ENCODE results near the gene LCN15. TPM values are rescaled to one million over a fixed set of nuclear protein-coding genes. Genes with fewer than 3 reads are reported as not detected.

The LCN15 gene
- total and polyA plus RNA-seq, 10 of the 15 experiments (the other 5 are each of a cell fraction or from before 2014, with no cell fraction given), result 0.37 to 0.50 TPM; not detected in 8

DNA sequence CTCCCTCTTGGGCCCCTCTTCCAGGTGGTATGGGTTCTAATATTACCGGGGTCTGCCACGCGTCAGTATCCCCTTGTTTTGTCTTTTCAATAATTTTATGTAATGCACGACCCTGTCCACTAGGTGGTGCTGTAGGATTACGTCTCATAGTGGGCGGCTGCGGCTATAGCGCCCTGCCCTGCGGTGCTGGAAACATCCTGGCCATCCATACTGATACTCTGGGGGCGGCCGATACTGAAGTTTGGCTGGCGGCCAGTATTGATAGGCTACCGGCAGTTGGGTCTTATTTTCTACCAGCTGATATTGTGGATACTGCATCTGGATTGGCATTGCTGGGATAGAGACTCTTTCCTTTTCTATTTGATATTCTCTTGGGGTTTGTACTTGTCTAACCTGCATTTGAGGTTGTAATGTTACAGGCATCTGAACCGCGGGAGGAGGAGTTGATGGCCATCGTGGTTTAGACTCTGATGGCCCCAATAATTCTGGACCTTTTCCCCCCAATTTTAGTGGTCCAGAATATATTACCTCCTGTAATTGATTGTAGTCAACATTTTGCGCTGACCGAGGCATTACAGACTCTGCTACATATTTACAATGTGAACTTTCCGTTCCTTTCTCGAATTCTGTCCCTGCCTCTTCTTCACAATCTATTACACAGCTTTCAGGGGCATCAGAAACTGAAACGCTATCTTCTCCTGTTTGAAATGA lies 23.5 kb upstream of the LCN15 start (continued):
- TF ChIP-seq HCFC1 (IDR thresholded peaks at IDR 0.05; ENCODE audit: low read length), result no peak
- TF ChIP-seq, protein P1, sequence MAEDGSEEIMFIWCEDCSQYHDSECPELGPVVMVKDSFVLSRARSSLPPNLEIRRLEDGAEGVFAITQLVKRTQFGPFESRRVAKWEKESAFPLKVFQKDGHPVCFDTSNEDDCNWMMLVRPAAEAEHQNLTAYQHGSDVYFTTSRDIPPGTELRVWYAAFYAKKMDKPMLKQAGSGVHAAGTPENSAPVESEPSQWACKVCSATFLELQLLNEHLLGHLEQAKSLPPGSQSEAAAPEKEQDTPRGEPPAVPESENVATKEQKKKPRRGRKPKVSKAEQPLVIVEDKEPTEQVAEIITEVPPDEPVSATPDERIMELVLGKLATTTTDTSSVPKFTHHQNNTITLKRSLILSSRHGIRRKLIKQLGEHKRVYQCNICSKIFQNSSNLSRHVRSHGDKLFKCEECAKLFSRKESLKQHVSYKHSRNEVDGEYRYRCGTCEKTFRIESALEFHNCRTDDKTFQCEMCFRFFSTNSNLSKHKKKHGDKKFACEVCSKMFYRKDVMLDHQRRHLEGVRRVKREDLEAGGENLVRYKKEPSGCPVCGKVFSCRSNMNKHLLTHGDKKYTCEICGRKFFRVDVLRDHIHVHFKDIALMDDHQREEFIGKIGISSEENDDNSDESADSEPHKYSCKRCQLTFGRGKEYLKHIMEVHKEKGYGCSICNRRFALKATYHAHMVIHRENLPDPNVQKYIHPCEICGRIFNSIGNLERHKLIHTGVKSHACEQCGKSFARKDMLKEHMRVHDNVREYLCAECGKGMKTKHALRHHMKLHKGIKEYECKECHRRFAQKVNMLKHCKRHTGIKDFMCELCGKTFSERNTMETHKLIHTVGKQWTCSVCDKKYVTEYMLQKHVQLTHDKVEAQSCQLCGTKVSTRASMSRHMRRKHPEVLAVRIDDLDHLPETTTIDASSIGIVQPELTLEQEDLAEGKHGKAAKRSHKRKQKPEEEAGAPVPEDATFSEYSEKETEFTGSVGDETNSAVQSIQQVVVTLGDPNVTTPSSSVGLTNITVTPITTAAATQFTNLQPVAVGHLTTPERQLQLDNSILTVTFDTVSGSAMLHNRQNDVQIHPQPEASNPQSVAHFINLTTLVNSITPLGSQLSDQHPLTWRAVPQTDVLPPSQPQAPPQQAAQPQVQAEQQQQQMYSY (CRISPR knock-in tag; IDR thresholded peaks at IDR 0.05), result no peak
- no peak for TF ChIP-seq EP300 (IDR thresholded peaks at IDR 0.05; ENCODE audit: borderline replicate concordance in 1 of 2, control insufficient read depth in 1 of 2, low read depth in 2 of 2, low read length in 2 of 2)
- TF ChIP-seq, protein P2, sequence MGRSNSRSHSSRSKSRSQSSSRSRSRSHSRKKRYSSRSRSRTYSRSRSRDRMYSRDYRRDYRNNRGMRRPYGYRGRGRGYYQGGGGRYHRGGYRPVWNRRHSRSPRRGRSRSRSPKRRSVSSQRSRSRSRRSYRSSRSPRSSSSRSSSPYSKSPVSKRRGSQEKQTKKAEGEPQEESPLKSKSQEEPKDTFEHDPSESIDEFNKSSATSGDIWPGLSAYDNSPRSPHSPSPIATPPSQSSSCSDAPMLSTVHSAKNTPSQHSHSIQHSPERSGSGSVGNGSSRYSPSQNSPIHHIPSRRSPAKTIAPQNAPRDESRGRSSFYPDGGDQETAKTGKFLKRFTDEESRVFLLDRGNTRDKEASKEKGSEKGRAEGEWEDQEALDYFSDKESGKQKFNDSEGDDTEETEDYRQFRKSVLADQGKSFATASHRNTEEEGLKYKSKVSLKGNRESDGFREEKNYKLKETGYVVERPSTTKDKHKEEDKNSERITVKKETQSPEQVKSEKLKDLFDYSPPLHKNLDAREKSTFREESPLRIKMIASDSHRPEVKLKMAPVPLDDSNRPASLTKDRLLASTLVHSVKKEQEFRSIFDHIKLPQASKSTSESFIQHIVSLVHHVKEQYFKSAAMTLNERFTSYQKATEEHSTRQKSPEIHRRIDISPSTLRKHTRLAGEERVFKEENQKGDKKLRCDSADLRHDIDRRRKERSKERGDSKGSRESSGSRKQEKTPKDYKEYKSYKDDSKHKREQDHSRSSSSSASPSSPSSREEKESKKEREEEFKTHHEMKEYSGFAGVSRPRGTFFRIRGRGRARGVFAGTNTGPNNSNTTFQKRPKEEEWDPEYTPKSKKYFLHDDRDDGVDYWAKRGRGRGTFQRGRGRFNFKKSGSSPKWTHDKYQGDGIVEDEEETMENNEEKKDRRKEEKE (IDR thresholded peaks at IDR 0.05), result no peak
